GDM1 (cell line): ENCODE measurements around the gene PDIA4.
"Not testable (repeated sequence)": the region's sequence is repeated elsewhere in the genome, so short reads cannot be mapped to it uniquely, and the experiment has no call there.

Source experiments
- DNase-seq: peaks from one replicate; lab custom pipeline; 2025; lab: John Stamatoyannopoulos, UW

Gene PDIA4, protein sequence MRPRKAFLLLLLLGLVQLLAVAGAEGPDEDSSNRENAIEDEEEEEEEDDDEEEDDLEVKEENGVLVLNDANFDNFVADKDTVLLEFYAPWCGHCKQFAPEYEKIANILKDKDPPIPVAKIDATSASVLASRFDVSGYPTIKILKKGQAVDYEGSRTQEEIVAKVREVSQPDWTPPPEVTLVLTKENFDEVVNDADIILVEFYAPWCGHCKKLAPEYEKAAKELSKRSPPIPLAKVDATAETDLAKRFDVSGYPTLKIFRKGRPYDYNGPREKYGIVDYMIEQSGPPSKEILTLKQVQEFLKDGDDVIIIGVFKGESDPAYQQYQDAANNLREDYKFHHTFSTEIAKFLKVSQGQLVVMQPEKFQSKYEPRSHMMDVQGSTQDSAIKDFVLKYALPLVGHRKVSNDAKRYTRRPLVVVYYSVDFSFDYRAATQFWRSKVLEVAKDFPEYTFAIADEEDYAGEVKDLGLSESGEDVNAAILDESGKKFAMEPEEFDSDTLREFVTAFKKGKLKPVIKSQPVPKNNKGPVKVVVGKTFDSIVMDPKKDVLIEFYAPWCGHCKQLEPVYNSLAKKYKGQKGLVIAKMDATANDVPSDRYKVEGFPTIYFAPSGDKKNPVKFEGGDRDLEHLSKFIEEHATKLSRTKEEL

DNA sequence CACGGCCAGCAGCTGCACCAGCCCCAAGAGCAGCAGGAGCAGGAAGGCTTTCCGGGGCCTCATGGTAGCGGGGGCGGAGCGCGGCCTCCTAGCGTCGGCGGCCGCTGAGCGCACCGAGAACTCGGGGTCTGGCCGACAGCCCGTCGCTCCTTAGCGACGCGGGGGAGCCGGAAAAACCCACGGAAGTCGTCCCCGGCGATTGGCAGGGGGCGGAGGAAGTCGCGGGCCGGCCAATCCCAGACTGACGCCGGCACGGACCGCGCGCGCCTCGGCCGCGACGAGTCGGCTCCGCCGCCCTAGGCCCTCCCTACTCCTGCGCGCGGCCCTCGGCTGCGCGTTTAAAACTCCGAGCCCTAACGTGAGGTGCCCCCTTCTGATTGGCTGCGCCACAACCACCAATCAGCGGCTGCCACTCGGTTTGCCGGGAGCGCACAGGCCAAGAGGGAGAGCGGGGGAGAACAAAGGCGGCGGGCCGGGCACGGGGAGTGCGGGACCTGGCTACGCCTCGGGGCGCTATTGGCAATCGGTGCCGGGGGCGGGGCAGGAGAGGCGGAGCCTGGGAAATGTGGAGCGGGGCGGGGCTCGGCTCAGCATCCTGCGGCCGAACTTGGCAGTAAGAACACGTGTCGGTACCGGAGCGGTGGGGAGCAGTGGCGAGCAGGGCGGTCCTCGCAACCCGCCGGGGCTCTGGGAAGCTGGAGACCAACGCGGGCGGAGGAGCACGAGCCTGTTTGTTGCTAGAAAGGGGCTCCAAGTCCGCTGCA lies at the start of gene PDIA4:
Gene PDIA4, minus strand, starts transcription at position 160 of the 764 bp plus-strand sequence. Its CDS starts 97 bp downstream, at position 63.
- peak; percentile 99 for DNase-seq

DNA sequence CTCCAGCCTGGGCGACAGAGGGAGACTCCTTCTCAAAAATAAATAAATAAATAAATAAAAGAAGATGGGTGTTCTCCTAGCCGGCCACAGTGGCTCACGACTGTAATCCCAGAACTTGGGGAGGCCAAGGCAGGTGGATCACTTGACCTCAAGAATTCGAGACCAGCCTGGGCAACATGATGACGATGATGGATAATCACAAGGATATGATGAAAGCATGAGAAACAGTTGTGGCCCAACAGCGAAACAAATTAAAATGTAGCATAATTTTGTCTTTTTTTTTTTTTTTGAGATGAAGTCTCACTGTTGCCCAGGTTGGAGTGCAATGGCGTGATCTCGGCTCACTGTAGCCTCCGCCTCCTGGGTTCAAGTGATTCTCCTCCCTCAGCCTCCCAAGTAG lies 49.3 kb upstream of the PDIA4 start:
- DNase-seq: no peak

DNA sequence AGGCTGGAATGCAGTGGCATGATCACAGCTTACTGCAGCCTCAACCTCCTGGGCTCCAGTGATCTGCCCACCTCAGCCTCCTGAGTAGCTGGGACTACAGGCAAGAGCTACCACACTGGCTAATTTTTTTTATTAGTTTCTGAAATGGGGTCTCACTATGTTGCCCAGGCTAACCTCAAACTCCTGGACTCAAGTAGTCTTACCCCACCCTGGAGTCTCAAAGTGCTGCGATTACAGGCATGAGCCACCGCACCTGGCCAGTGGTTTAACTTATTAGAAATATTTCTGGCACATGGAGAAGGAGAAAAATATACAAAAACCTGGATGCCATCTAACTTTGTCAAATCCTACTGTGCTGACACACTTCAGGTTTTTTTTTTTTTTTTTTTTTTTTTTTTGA lies 47.0 kb upstream of the PDIA4 start:
- DNase-seq: no peak

DNA sequence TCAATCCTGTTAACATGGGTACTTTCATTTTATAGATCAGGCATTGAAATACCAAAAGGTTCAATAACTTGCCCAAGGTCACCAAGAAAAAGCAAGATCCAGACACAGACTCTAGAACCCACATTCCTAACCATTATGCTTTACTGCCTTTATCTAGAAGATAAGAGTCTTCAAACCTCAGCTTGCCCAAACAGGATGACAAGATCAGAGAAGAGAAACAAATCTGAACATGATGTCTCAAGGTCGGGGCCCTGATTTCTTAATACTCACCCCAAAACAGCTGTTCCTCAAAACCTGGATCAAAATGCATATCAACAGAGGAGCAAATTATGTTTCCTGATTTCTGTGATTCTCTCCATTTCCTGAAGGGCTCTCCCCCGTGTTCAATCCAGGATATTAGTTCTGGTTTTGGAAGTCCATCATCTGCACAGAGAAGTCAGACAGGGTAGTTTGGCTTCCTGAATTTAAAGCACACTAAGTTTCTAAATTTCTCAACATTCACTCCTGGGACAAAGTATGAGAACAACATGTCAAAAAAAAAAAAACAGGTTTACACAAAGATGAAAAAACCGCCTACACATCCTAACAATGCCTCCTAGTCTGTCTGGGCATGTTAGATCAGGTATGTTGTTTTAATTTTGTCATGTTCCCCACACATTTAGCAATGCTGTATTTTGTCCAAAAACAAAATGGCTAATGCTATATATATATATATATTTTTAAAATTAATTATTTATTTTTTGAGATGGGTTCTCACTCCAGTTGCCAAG lies 46.0 kb upstream of the PDIA4 start:
- DNase-seq: no peak

- no peak for DNase-seq
These were observed 44.1 kb upstream of the PDIA4 start for GRCh38 chr7:149072438-149072775.

DNA sequence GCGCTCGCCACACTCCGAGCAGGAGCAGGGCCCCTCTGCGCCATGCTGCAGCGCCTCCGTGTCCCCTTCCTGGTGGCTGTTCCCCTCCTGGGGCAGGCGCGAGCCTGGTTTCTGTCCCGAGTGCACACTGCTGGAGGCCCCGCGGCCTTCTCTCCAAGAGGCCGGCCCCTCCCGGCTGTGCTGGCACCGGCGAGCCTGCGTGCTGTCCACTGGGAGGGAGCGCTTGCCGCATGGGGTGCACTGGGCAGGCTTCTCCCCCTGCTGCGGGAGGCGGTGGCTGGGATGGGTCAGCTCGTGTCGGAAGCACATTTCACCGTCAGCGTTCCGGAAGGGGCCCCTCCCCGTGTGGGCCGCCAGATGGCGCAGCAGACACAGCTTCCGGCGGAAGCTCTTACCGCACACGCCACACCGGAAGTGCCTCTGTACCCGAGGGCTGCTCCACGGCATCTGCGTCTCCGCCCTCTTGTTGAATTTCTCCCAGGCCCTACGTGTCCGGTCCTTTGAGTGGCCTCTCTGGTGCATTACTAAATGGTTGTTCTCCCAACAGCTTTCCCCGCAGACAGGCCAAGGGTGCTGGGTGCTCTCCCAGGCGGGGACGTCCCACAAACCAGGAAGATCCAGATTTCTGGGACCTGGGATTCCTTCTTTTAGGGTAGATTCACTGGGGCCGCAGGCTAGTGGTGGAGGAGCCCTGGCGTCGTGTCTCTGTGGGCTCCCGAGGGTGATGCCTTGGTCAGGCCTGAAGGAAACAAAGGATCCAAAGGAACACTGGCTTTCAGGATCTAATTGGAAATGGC lies 43.5 kb upstream of the PDIA4 start:
- peak; percentile 79 for DNase-seq

DNA sequence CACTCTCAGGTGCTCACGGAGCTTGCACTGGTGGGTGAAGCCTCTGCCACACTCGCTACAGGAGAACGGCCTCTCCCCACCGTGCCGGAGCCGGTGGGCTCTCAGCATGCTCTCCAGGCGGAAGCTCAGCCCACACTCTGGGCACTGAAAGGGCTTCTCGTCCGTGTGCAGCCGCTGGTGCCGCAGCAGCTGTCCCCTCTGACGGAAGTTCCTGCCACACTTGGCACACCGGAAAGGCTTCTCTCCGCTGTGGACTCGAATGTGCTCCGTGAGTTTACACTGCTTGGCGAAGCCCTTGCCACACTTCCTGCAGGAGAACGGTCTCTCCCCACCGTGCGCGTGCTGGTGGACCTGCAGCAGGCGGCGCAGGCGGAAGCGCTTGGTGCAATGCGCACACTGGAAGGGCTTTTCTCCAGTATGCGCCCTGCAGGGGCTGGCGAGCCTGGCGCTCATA lies 42.9 kb upstream of the PDIA4 start:
- DNase-seq: no peak

DNA sequence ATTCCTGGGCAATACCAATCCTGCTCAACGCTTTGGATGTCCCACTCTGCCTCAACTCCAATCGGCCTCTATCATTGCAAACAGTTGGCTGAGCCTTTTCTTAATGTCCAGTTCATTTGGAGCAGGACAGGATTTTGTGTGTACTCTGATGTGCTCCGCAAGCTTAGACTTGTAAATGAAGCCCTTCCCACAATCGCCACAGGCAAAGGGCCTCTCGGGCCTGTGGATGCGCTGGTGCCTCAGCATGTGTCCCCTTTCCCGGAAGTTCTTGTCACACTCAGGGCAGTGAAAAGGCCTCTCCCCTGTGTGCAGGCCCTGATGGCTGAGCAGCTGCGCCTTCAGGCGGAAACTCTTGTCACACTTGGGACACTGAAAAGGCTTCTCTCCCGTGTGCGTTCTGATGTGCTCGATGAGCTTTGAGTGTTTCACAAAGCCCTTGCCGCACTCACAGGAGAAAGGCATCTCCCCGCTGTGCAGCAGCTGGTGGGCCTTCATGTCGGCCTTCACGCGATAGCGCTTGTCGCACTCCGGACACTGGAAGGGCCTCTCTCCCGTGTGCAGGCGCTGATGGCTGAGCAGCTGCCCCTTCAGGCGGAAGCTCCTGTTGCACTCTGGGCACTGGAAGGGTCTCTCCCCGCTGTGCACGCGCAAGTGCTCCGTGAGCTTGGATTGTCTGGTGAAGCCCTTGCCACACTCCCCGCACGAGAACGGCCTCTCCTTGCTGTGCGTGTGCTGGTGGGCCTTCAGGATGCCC lies 42.2 kb upstream of the PDIA4 start:
- no peak for DNase-seq

- DNase-seq: no peak
These were observed 39.6 kb upstream of the PDIA4 start for GRCh38 chr7:149067869-149068268.

DNA sequence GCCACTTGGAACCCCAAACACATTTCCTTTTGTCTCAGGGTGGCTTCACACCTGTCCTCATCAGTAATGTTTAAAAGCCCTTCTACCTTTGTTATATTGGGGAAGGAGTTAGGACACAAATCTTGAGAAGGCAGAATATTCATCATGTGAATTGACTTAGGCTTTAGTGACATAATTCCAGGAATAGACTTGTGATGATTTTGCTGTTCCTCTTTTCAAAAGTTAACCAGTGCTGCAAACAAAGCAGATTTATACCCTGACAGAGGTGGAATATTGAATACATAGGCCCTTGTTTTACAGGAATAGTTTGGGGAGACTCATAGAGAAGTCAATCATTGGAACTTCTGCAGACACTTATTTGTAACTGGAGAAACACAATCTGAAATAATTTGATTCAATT lies 35.2 kb upstream of the PDIA4 start:
- DNase-seq: no peak

DNA sequence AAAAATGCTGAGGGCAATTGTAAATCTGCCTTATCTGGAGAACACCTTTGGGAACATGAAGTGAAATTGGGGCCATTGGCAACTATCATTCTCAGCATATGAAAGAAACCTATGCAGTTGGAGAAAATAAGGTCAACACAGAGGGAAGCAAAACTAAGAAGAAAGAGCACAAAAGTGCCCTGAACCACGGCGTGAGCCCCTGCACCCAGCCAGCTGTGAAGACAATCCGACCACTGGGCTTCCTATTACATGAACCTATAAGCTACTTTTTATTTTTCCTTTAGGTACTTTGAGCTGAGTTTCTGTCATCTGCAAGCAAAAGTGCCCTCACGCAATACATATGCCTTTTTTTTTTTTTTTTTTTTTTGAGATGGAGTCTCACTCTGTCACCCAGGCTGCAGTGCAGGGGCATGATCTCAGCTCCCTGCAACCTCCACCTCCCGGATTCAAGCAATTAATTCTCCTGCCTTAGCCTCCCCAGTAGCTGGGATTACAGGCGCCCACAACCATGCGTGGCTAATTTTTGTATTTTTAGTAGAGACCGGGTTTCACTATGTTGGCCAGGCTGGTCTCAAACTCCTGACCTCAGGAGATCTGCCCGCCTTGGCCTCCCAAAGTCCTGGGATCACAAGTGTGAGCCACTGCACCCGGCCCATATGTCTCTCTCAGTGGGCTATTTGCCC lies 34.1 kb upstream of the PDIA4 start:
- DNase-seq: not testable (repeated sequence)

GRCh38 chr7:149060156-149060555 lies 31.9 kb upstream of the PDIA4 start:
- DNase-seq: no peak

- no peak for DNase-seq
These were observed 25.6 kb upstream of the PDIA4 start for GRCh38 chr7:149053885-149054284.

GRCh38 chr7:149053384-149053783 lies 25.1 kb upstream of the PDIA4 start:
- no peak for DNase-seq

GRCh38 chr7:149050941-149051340 lies 22.6 kb upstream of the PDIA4 start:
- DNase-seq: no peak

DNA sequence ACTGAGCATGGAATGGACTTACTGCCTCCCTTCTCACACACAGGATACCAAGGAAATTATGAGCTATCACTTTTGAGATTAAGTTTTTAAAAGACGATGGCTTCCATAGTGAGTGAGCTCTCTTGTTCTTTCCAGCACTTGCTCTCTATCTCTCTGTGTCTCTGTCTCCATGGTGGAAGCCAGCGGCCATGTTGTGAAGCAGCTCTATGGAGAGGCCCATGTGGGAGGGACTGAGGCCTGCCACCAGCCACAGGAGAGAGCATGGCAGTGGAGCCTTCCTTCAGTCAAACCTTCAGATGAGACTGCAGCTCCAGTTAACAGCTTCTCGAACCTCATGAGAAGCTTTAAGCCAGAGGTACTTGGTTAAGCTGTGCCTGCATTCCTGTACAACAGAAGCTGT lies 20.5 kb upstream of the PDIA4 start:
- no peak for DNase-seq

DNA sequence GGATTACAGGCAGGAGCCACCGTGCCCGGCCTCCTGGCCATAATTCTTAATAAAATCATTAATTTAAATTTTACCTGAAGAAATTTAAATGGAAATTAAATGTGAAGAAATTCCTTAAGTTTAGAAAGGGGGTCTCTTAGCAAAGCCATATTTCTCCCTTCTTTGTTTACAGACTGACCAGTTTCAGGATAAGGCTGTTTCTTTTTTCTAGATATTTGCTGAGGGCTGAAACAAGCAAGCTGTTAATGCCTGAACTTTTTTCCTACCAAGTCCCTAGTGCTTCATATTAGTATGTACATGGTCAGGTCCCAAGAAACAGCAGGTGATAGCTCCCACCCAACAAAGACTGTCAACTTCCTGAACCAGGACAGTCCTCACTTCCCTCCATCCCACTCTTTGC lies 18.1 kb upstream of the PDIA4 start:
- no peak for DNase-seq

- DNase-seq: no peak
These were observed 15.6 kb upstream of the PDIA4 start for GRCh38 chr7:149043936-149044335.

- no peak for DNase-seq
These were observed 13.0 kb upstream of the PDIA4 start for GRCh38 chr7:149041350-149041749.

DNA sequence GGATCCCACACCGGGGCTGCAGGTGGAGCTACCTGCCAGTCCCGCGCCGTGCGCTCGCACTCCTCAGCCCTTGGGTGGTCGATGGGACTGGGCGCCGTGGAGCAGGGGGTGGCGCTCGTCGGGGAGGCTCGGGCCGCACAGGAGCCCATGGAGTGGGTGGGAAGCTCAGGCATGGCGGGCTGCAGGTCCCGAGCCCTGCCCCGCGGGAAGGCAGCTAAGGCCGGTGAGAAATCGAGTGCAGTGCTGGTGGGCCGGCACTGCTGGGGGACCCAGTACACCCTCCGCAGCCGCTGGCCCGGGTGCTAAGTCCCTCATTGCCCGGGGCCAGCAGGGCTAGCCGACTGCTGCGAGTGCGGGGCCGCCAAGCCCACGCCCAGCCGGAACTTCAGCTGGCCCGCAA lies 10.3 kb upstream of the PDIA4 start:
- DNase-seq: not testable (repeated sequence)
